SH-SY5Y (cell line): ENCODE results near the gene CTNNA1.

Experiments
- GATA2 ChIP-seq: IDR thresholded peaks from 2 replicates; pipeline ENCODE4 v1.6.1; 2011; ENCODE audit warnings: mild to moderate bottlenecking, low read depth, low read length
- GATA3 ChIP-seq: IDR thresholded peaks from 2 replicates; pipeline ENCODE4 v1.6.1; 2011; ENCODE audit warnings: low read depth, mild to moderate bottlenecking, low read length, moderate library complexity

GRCh38 chr5:138789771-138790242, 36.6 kb downstream of the CTNNA1 start:
- TF ChIP-seq GATA2 (no peak), GATA3 (no peak)
